ENCODE results near the gene MYO9A. TPM values are rescaled to one million over a fixed set of nuclear protein-coding genes. Genes with fewer than 3 reads are reported as not detected.

Gene MYO9A, protein sequence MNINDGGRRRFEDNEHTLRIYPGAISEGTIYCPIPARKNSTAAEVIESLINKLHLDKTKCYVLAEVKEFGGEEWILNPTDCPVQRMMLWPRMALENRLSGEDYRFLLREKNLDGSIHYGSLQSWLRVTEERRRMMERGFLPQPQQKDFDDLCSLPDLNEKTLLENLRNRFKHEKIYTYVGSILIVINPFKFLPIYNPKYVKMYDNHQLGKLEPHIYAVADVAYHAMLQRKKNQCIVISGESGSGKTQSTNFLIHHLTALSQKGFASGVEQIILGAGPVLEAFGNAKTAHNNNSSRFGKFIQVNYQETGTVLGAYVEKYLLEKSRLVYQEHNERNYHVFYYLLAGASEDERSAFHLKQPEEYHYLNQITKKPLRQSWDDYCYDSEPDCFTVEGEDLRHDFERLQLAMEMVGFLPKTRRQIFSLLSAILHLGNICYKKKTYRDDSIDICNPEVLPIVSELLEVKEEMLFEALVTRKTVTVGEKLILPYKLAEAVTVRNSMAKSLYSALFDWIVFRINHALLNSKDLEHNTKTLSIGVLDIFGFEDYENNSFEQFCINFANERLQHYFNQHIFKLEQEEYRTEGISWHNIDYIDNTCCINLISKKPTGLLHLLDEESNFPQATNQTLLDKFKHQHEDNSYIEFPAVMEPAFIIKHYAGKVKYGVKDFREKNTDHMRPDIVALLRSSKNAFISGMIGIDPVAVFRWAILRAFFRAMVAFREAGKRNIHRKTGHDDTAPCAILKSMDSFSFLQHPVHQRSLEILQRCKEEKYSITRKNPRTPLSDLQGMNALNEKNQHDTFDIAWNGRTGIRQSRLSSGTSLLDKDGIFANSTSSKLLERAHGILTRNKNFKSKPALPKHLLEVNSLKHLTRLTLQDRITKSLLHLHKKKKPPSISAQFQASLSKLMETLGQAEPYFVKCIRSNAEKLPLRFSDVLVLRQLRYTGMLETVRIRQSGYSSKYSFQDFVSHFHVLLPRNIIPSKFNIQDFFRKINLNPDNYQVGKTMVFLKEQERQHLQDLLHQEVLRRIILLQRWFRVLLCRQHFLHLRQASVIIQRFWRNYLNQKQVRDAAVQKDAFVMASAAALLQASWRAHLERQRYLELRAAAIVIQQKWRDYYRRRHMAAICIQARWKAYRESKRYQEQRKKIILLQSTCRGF (N-terminal part only)
- 8.4 to 11.5 TPM (median 11.0 TPM) in 5 replicates for total RNA-seq (2022; extraction: Qiagen RNA extraction)

GRCh38 chr15:72118017-72118978 is at the start of gene MYO9A, which contains the start of gene SENP8:
TSS of gene MYO9A (minus strand) at chr15:72118150. CDS start at chr15:72046563, 71,587 bp downstream.
TSS of gene SENP8 (plus strand) at chr15:72118403. CDS start at chr15:72139624, 21,221 bp downstream.

GRCh38 chr15:71810256-71811035 is 307.5 kb downstream of the MYO9A start, which contains the start of gene NR2E3:
TSS of gene NR2E3 (plus strand) at chr15:71810554. CDS start at chr15:71810744, 190 bp downstream.

Other genes with a start within 250 kb of the MYO9A start
- gene SENP8, start 253 bp upstream of the MYO9A start, total RNA-seq (2022; extraction: Qiagen RNA extraction), result 1.7 to 2.0 TPM (median 1.8 TPM) in 5 replicates
- gene GRAMD2A, start 79.6 kb upstream of the MYO9A start, total RNA-seq (2022; extraction: Qiagen RNA extraction), result 0.09 to 0.13 TPM (median 0.12 TPM) in 4 of 5 replicates, not detected in the other
- gene PKM, start 113.0 kb upstream of the MYO9A start, total RNA-seq (2022; extraction: Qiagen RNA extraction), result 2,890 to 3,431 TPM (median 3,241 TPM) in 5 replicates
- 47.9 to 66.0 TPM (median 59.9 TPM) in 5 replicates for gene PARP6, start 154.4 kb upstream of the MYO9A start, total RNA-seq (2022; extraction: Qiagen RNA extraction)
- 0.10 to 0.25 TPM (median 0.17 TPM) in 4 of 5 replicates, not detected in the other for gene CELF6, start 202.0 kb upstream of the MYO9A start, total RNA-seq (2022; extraction: Qiagen RNA extraction)

All from A549 treated with Mapracorat at 1 μM for 4 hours (cell line).